ENCODE data around the gene IL23R.

DNA sequence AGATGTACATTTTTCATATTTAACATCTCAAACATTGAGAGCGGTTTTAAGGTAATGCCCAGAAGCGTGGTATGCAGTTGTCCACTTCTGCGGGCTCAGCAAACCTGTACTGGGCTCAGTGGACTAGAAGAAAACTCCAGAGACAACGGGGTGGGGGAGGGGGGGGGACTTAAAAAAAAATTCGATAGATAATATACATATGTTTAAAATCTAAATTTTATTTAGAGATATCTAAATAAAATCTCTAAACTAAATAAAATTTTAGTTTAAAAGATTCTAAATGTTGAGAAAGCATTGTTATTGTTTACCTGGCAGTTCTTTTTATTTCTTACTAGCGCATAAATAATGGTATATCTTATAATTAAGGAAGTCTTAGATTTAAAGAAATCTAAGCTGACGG, 140.3 kb downstream of the IL23R start:
- TF ChIP-seq POLR2AphosphoS5 (IDR thresholded peaks at IDR 0.05; ENCODE audit: low read depth, low read length) (no peak), POLR2A (IDR thresholded peaks at IDR 0.05; ENCODE audit: low read depth, low read length) (no peak), TAF1 (IDR thresholded peaks at IDR 0.05; ENCODE audit: low read depth, low read length) (no peak), SPI1 (IDR thresholded peaks at IDR 0.05; ENCODE audit: low read depth, low read length) (no peak), PAX5 (IDR thresholded peaks at IDR 0.05; ENCODE audit: insufficient read depth, low read length, severe bottlenecking) (no peak)
